ENCODE data around the gene CFAP69. TPM values are rescaled to one million over a fixed set of nuclear protein-coding genes. Genes with fewer than 3 reads are reported as not detected.
A peak's percentile ranks its signal among the peaks of the same experiment; 100 is the strongest.
"Not testable (repeated sequence)": the region's sequence is repeated elsewhere in the genome, so short reads cannot be mapped to it uniquely, and the experiment has no call there.

The CFAP69 gene
- total RNA-seq, 2 donors from 2014 or later, result 0.60 to 1.6 TPM

GRCh38 chr7:90311175-90311574 is 66.2 kb downstream of the CFAP69 start:
- DNase-seq, result no peak

GRCh38 chr7:90312745-90313144 is 67.8 kb downstream of the CFAP69 start:
- Mint-ChIP-seq H3K27me3 (peaks cover 49% of the 10 kb centered on the region), H3K27ac (no peak overlapping the region), H3K4me1 (no peaks in the 10 kb centered on the region), H3K4me3 (no peak overlapping the region), H3K36me3 (ENCODE audit: low read depth) (no peaks in the 10 kb centered on the region)
- DNase-seq (no peak), ATAC-seq (no peak)
- H3K9me3 ChIP-seq (ENCODE audit: control insufficient read depth, low read length, poor library complexity, severe bottlenecking), result no peaks in the 10 kb centered on the region

More at GRCh38 chr7:90311175-90311574, 66.2 kb downstream of the CFAP69 start:
- no peaks in the 10 kb centered on the region for H3K9me3 ChIP-seq (ENCODE audit: control insufficient read depth, low read length, poor library complexity, severe bottlenecking)
- Mint-ChIP-seq H3K36me3 (ENCODE audit: low read depth) (no peaks in the 10 kb centered on the region), H3K27ac (no peak overlapping the region), H3K4me1 (no peaks in the 10 kb centered on the region), H3K4me3 (no peak overlapping the region), H3K27me3 (peaks cover 33% of the 10 kb centered on the region)
- no peak for ATAC-seq

- Mint-ChIP-seq H3K36me3 (ENCODE audit: low read depth) (no peaks in the 10 kb centered on the region), H3K4me1 (no peaks in the 10 kb centered on the region), H3K4me3 (no peak overlapping the region), H3K27ac (no peak overlapping the region), H3K27me3 (peaks cover 53% of the 10 kb centered on the region)
- H3K9me3 ChIP-seq (ENCODE audit: control insufficient read depth, low read length, poor library complexity, severe bottlenecking), result no peaks in the 10 kb centered on the region
- DNase-seq (no peak), ATAC-seq (no peak)
These were observed 68.9 kb downstream of the CFAP69 start for GRCh38 chr7:90313907-90314306.

GRCh38 chr7:90320014-90320413 is 75.0 kb downstream of the CFAP69 start:
- DNase-seq, result no peak
- peaks cover 74% of the 10 kb centered on the region for H3K27me3 Mint-ChIP-seq
- no peak overlapping the region for H3K27ac Mint-ChIP-seq
- no peak for ATAC-seq
- peaks cover 11% of the 10 kb centered on the region for H3K36me3 Mint-ChIP-seq (ENCODE audit: low read depth)
- H3K9me3 ChIP-seq (ENCODE audit: control insufficient read depth, low read length, poor library complexity, severe bottlenecking), result no peaks in the 10 kb centered on the region
- H3K4me3 Mint-ChIP-seq, result peak overlapping the region; percentile 4
- peaks cover 7% of the 10 kb centered on the region for H3K4me1 Mint-ChIP-seq

GRCh38 chr7:90320418-90320800 is 75.4 kb downstream of the CFAP69 start:
- peaks cover 70% of the 10 kb centered on the region for H3K27me3 Mint-ChIP-seq
- H3K9me3 ChIP-seq (ENCODE audit: control insufficient read depth, low read length, poor library complexity, severe bottlenecking), result no peaks in the 10 kb centered on the region
- H3K27ac Mint-ChIP-seq, result no peak overlapping the region
- H3K36me3 Mint-ChIP-seq (ENCODE audit: low read depth), result peaks cover 11% of the 10 kb centered on the region
- H3K4me1 Mint-ChIP-seq, result peaks cover 7% of the 10 kb centered on the region
- ATAC-seq, result no peak
- DNase-seq, result no peak
- peak overlapping the region; percentile 4 for H3K4me3 Mint-ChIP-seq

DNA sequence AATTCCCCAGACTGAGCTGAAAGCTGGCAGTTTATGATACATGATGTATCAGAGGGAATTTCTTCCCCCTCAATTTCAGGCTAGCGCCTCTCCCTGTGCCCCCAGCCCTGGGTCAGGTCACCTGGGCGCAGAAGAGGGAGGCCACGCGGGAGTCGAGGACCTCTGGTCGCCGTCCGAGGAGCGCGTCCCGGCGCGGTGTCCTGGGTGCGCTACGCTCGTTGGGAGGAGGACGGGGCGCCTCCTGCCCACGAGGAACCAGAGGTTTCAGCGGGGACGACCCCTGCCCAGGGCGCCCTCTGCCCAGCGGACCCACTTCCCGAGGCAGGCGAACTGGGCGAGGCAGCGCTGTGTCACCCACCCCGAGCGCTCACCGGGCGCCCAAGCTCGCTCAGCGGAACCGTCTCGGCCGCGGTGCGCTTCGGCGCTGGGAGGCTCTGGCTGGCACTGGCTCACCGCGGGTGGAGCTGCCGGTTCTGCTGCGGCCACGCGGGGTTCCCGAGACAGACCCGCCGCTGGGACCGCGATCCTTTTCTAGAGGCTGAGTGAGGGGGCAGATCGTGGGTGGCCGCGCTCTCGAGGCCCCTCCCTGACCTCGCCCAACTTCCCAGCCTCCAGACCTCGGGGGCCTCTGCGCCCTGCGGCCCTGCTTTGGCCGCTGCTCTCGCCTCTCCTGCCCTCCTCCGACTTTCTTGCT is 76.0 kb downstream of the CFAP69 start, which contains the start of gene FAM237B:
TSS of gene FAM237B (minus strand) at position 504 of the 694 bp plus-strand sequence. CDS start 1,556 bp downstream, outside the sequence.
- no peaks in the 10 kb centered on the region for H3K9me3 ChIP-seq (ENCODE audit: control insufficient read depth, low read length, poor library complexity, severe bottlenecking)
- H3K36me3 Mint-ChIP-seq (ENCODE audit: low read depth), result peaks cover 11% of the 10 kb centered on the region
- H3K27me3 Mint-ChIP-seq, result peaks cover 65% of the 10 kb centered on the region
- ATAC-seq (peak; percentile 8), DNase-seq (no peak)
- peaks cover 7% of the 10 kb centered on the region for H3K4me1 Mint-ChIP-seq
- no peak within 1 kb of the TSS for H3K27ac Mint-ChIP-seq
- H3K4me3 Mint-ChIP-seq, result peak within 1 kb of the TSS; percentile 4

- no peak for DNase-seq
- H3K36me3 Mint-ChIP-seq (ENCODE audit: low read depth), result peaks cover 11% of the 10 kb centered on the region
- H3K9me3 ChIP-seq (ENCODE audit: control insufficient read depth, low read length, poor library complexity, severe bottlenecking), result no peaks in the 10 kb centered on the region
These were observed 77.9 kb downstream of the CFAP69 start for GRCh38 chr7:90322837-90323236.

GRCh38 chr7:90326500-90326899 is 81.5 kb downstream of the CFAP69 start:
- Mint-ChIP-seq H3K4me3 (no peak overlapping the region), H3K36me3 (ENCODE audit: low read depth) (peaks cover 11% of the 10 kb centered on the region), H3K4me1 (no peaks in the 10 kb centered on the region), H3K27me3 (peaks cover 19% of the 10 kb centered on the region), H3K27ac (no peak overlapping the region)
- H3K9me3 ChIP-seq (ENCODE audit: control insufficient read depth, low read length, poor library complexity, severe bottlenecking), result no peaks in the 10 kb centered on the region
- DNase-seq (no peak), ATAC-seq (no peak)

More at GRCh38 chr7:90322837-90323236, 77.9 kb downstream of the CFAP69 start:
- Mint-ChIP-seq H3K27ac (no peak overlapping the region), H3K4me3 (no peak overlapping the region), H3K27me3 (peaks cover 46% of the 10 kb centered on the region), H3K4me1 (peaks cover 7% of the 10 kb centered on the region)
- no peak for ATAC-seq

DNA sequence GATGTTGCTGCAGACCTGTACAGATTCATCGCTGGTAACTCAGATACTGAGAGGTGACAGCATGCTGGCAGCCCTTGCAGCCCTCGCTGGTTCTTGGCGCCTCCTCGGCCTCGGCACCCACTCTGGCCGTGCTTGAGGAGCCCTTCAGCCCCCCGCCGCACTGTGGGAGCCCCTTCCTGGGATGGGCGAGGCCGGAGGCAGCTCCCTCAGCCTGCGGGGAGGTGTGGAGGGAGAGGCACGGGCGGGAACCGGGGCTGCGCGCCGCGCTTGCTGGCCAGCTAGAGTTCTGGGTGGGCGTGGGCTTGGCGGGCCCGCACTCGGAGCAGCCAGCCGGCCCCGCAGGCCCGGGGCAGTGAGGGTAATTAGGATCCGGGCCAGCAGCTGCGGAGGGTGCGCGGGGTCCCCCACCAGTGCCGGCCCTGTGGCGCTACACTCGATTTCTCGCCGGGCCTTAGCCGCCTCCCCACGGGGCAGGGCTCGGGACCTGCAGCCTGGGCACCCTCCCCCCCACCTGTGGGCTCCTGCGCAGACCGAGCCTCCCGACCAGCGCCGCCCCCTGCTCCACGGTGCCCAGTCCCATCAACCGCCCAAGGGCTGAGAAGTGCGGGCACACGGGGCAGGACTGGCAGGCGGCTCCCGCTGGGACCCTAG is 89.3 kb downstream of the CFAP69 start:
- Mint-ChIP-seq H3K4me3 (no peak overlapping the region), H3K36me3 (ENCODE audit: low read depth) (peaks cover 4% of the 10 kb centered on the region), H3K4me1 (peaks cover 3% of the 10 kb centered on the region), H3K27ac (no peak overlapping the region), H3K27me3 (peaks cover 18% of the 10 kb centered on the region)
- ATAC-seq (no peak), DNase-seq (no peak)
- H3K9me3 ChIP-seq (ENCODE audit: control insufficient read depth, low read length, poor library complexity, severe bottlenecking), result no peaks in the 10 kb centered on the region

GRCh38 chr7:90334926-90335325 is 90.0 kb downstream of the CFAP69 start:
- ATAC-seq; H3K4me1 Mint-ChIP-seq; H3K9me3 ChIP-seq (ENCODE audit: control insufficient read depth, low read length, poor library complexity, severe bottlenecking); H3K36me3 Mint-ChIP-seq (ENCODE audit: low read depth); H3K4me3 Mint-ChIP-seq; DNase-seq; H3K27ac Mint-ChIP-seq: not testable (repeated sequence)
- peaks cover 18% of the 10 kb centered on the region for H3K27me3 Mint-ChIP-seq

- Mint-ChIP-seq H3K4me3 (no peak overlapping the region), H3K36me3 (ENCODE audit: low read depth) (peaks cover 2% of the 10 kb centered on the region), H3K27me3 (peaks cover 18% of the 10 kb centered on the region), H3K27ac (no peak overlapping the region), H3K4me1 (peaks cover 3% of the 10 kb centered on the region)
- no peaks in the 10 kb centered on the region for H3K9me3 ChIP-seq (ENCODE audit: control insufficient read depth, low read length, poor library complexity, severe bottlenecking)
- DNase-seq, result no peak
- no peak for ATAC-seq
These were observed 92.1 kb downstream of the CFAP69 start for GRCh38 chr7:90337106-90337505.

DNA sequence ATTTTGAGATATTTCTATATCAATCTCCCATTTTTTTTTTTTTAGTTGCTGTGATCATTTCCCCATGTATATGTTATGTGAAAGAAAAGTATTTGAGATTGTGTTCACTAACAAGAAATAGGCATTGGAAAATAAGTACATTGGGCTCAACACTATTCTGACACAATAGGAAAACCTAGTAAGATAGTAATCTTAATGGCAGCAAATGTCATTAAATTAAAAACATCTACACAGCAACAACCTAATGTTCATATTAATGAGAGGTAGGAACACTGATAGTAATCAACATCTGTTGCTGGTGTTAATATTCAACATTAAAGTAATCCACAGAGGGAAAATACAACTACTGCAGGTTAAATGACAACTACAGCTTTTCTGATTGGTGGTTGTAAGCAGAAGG is 100.0 kb downstream of the CFAP69 start:
- H3K4me3 Mint-ChIP-seq, result peak overlapping the region; percentile 95
- no peaks in the 10 kb centered on the region for H3K9me3 ChIP-seq (ENCODE audit: control insufficient read depth, low read length, poor library complexity, severe bottlenecking)
- peak overlapping the region; percentile 97 for H3K27ac Mint-ChIP-seq
- H3K36me3 Mint-ChIP-seq (ENCODE audit: low read depth), result peaks cover 2% of the 10 kb centered on the region
- ATAC-seq (no peak), DNase-seq (no peak)
- H3K4me1 Mint-ChIP-seq, result peaks cover 26% of the 10 kb centered on the region
- H3K27me3 Mint-ChIP-seq, result no peaks in the 10 kb centered on the region

DNA sequence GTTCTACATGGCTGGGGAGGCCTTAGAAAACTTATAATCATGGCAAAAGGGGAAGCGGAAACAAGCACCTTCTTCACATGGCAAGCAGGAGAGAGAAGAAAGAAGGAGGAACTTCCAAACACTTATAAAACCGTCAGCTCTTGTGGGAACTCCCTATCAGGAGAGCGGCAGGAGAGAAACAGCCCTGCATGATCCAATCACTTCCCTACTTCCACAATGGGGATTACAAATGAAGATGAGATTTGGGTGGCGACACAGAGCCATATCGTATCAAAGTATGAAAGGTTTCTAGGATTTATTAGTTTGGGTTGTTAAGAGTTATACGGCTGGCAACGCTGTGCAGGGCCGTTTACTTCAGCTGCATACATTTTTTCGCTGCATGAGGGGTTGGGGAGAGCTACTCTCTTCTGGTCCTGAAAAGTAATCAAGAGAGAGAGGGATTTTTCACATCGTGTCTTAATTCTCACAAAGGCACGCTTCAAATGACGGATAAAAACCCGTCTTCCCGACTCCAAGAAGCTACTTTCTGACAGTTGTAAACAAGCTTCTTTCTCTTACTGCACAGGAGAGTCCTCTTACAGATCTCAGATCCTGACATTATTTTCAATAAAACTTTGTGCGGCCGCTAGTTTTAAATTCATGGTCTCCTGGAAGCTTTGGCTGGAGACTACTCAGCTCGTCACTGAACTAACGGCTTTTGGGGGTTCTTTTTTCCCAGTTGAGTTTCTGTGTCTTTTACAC is 100.8 kb downstream of the CFAP69 start:
- Mint-ChIP-seq H3K36me3 (ENCODE audit: low read depth) (peaks cover 5% of the 10 kb centered on the region), H3K4me1 (peaks cover 26% of the 10 kb centered on the region), H3K4me3 (peak overlapping the region; percentile 95), H3K27ac (peak overlapping the region; percentile 97), H3K27me3 (no peaks in the 10 kb centered on the region)
- peak; percentile 8 for ATAC-seq
- H3K9me3 ChIP-seq (ENCODE audit: control insufficient read depth, low read length, poor library complexity, severe bottlenecking), result no peaks in the 10 kb centered on the region
- no peak for DNase-seq

Measured in T-helper 17 cell (primary cell).